Ishikawa (cell line): ENCODE results near the gene MED17.

ENCODE experiments used
- CEBPB ChIP-seq: IDR thresholded peaks from 2 replicates; pipeline ENCODE4 v1.6.1; 2012
- CREB1 ChIP-seq: IDR thresholded peaks from 2 replicates; pipeline ENCODE4 v1.6.1; 2012; ENCODE audit warnings: low read depth
- EGR1 ChIP-seq: IDR thresholded peaks from 2 replicates; pipeline ENCODE4 v1.6.1; 2012
- EP300 ChIP-seq: IDR thresholded peaks from 2 replicates; pipeline ENCODE4 v1.6.1; 2012; ENCODE audit warnings: borderline replicate concordance
- FOXM1 ChIP-seq: IDR thresholded peaks from 2 replicates; pipeline ENCODE4 v1.6.1; 2012; ENCODE audit warnings: low read depth, borderline replicate concordance
- MAX ChIP-seq: IDR thresholded peaks from 2 replicates; pipeline ENCODE4 v1.6.1; 2012
- NFIC ChIP-seq: IDR thresholded peaks from 2 replicates; pipeline ENCODE4 v1.6.1; 2012
- RAD21 ChIP-seq: IDR thresholded peaks from 2 replicates; pipeline ENCODE4 v1.6.1; 2012; ENCODE audit warnings: low read depth
- TAF1 ChIP-seq: IDR thresholded peaks from 2 replicates; pipeline ENCODE4 v1.6.1; 2012; ENCODE audit warnings: low read depth, mild to moderate bottlenecking
- TCF12 ChIP-seq: IDR thresholded peaks from 2 replicates; pipeline ENCODE4 v1.6.1; 2012; ENCODE audit warnings: low read depth
- TEAD4 ChIP-seq: IDR thresholded peaks from 2 replicates; pipeline ENCODE4 v1.6.1; 2012
- USF1 ChIP-seq: IDR thresholded peaks from 2 replicates; pipeline ENCODE4 v1.6.1; 2012
- YY1 ChIP-seq: IDR thresholded peaks from 2 replicates; pipeline ENCODE4 v1.6.1; 2012; ENCODE audit warnings: low read depth
- ZBTB7A ChIP-seq: IDR thresholded peaks from 2 replicates; pipeline ENCODE4 v1.6.1; 2012; ENCODE audit warnings: low read depth
- TF ChIP-seq, protein P1 (sequence below): IDR thresholded peaks from 2 replicates; pipeline ENCODE4 v1.6.1; 2012; ENCODE audit warnings: low read depth, mild to moderate bottlenecking

MED17 gene

GRCh38 chr11:93845181-93846092 is 61.4 kb downstream of the MED17 start:
- TF ChIP-seq TCF12 (no peak), TAF1 (no peak), YY1 (no peak), USF1 (no peak), ZBTB7A (no peak), CEBPB (no peak), FOXM1 (no peak), NFIC (no peak), RAD21 (no peak), EGR1 (no peak), MAX (no peak), TEAD4 (no peak), CREB1 (no peak), EP300 (no peak)
- TF ChIP-seq, protein P1, sequence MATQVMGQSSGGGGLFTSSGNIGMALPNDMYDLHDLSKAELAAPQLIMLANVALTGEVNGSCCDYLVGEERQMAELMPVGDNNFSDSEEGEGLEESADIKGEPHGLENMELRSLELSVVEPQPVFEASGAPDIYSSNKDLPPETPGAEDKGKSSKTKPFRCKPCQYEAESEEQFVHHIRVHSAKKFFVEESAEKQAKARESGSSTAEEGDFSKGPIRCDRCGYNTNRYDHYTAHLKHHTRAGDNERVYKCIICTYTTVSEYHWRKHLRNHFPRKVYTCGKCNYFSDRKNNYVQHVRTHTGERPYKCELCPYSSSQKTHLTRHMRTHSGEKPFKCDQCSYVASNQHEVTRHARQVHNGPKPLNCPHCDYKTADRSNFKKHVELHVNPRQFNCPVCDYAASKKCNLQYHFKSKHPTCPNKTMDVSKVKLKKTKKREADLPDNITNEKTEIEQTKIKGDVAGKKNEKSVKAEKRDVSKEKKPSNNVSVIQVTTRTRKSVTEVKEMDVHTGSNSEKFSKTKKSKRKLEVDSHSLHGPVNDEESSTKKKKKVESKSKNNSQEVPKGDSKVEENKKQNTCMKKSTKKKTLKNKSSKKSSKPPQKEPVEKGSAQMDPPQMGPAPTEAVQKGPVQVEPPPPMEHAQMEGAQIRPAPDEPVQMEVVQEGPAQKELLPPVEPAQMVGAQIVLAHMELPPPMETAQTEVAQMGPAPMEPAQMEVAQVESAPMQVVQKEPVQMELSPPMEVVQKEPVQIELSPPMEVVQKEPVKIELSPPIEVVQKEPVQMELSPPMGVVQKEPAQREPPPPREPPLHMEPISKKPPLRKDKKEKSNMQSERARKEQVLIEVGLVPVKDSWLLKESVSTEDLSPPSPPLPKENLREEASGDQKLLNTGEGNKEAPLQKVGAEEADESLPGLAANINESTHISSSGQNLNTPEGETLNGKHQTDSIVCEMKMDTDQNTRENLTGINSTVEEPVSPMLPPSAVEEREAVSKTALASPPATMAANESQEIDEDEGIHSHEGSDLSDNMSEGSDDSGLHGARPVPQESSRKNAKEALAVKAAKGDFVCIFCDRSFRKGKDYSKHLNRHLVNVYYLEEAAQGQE, result no peak

- TF ChIP-seq EP300 (no peak), RAD21 (no peak), FOXM1 (no peak)
- TF ChIP-seq, protein P1, result no peak
Measured at GRCh38 chr11:93846411-93846810, 62.3 kb downstream of the MED17 start.

- no peak for TF ChIP-seq NFIC
- no peak for TF ChIP-seq TEAD4
- TF ChIP-seq, protein P1, result no peak
- no peak for TF ChIP-seq ZBTB7A
- TF ChIP-seq EP300, result no peak
- TF ChIP-seq RAD21, result no peak
- TF ChIP-seq CREB1, result no peak
- TF ChIP-seq FOXM1, result no peak
Measured at GRCh38 chr11:93849201-93849600, 65.1 kb downstream of the MED17 start.

DNA sequence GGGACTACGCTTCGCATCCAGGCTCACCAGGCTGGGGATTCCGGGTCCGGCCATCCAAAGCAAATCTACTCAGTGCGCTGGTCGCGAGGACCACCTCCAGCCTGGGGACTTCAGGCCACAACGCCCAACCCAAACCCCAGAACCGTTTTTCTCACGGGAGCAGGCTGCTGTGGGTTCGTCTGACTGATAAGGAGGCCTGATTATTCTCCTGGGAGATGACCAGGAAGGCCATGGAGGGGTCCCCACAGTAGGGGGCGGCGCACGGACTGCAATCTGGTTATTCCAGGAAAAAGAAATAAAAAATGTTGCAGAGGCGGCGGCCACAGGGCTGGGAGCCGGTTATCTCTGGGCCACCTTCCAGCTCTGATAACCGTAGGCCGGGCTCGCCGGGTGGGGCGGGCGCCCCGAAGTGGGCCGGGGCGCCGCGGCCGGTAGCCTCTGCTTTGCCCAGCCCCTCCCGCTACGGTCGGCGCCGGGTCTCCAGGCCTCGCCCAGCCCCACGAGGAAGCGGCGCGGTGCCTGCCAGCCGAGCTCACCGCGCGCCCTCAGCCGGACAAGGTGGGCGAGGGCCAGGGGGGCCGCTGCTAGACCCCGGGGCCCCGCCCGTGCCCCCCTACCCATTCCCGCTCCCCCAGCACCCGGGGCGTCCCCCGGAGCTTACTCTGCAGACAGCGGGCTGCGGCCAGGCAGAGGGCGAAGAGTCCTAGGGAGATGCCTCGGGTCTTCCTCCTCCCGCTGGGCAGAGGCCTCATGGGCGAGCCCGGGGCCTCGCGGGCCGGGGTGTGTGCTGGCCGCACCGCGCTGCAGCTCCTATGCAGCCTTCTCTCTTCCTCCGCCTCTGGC is 65.9 kb downstream of the MED17 start:
- TF ChIP-seq, protein P1, result no peak
- no peak for TF ChIP-seq MAX
- TF ChIP-seq TEAD4, result no peak
- no peak for TF ChIP-seq EP300
- no peak for TF ChIP-seq TCF12
- no peak for TF ChIP-seq RAD21
- no peak for TF ChIP-seq TAF1
- no peak for TF ChIP-seq YY1
- no peak for TF ChIP-seq EGR1
- no peak for TF ChIP-seq FOXM1
- no peak for TF ChIP-seq USF1
